Subcutaneous adipose tissue (tissue), 4 donors: ENCODE results near the gene DPP4. TPM values are rescaled to one million over a fixed set of nuclear protein-coding genes. Genes with fewer than 3 reads are reported as not detected.

Source experiments
- CTCF ChIP-seq: fragments of 450-650 bp; IDR thresholded peaks from one replicate; pipeline ENCODE4 v1.5.1; 2016; ENCODE audit warnings: low read depth, mild to moderate bottlenecking, control low read depth, antibody characterized with exemption, moderate library complexity
- total RNA-seq, 4 donors: library from RNA; depleted of rRNA; stranded (reverse); fragments of >200 nt; gene quantifications; one replicate each; pipeline ENCODE4 v1.1.0, GENCODE V29; 2016

Gene DPP4
- total RNA-seq, 4 donors from 2014 or later: 11.5 to 17.8 (median 16.3) TPM

GRCh38 chr2:162072181-162072702 is 1.8 kb downstream of the DPP4 start:
- no peak for TF ChIP-seq CTCF

- TF ChIP-seq CTCF: no peak
Measured at GRCh38 chr2:162071001-162071400, 3.0 kb downstream of the DPP4 start.

GRCh38 chr2:162070228-162070936 is 3.6 kb downstream of the DPP4 start:
- TF ChIP-seq CTCF: no peak

- no peak for TF ChIP-seq CTCF
Measured at GRCh38 chr2:162069267-162069903, 4.6 kb downstream of the DPP4 start.

GRCh38 chr2:162067596-162067995 is 6.4 kb downstream of the DPP4 start:
- no peak for TF ChIP-seq CTCF

GRCh38 chr2:162065767-162066166 is 8.2 kb downstream of the DPP4 start:
- no peak for TF ChIP-seq CTCF

GRCh38 chr2:162063899-162064298 is 10.1 kb downstream of the DPP4 start:
- TF ChIP-seq CTCF: no peak
